H9 (cell line): ENCODE data around the gene MRPL16. TPM values are rescaled to one million over a fixed set of nuclear protein-coding genes. Genes with fewer than 3 reads are reported as not detected.

Experiments
- DNase-seq: peaks from one replicate; pipeline ENCODE4 v3.0.0-alpha.2; 2017
- H2AFZ ChIP-seq: one replicate; pipeline ENCODE4 v1.6.1; 2013; ENCODE audit warnings: mild to moderate bottlenecking, low read length, control low read depth, moderate library complexity
- H2AK5ac ChIP-seq: 2 replicates; pipeline ENCODE4 v1.6.1; 2013; ENCODE audit warnings: low read length, control low read depth, mixed read lengths; ENCODE audit not compliant: insufficient read length
- H2BK120ac ChIP-seq: one replicate; pipeline ENCODE4 v1.6.1; 2013; ENCODE audit warnings: low read depth, mild to moderate bottlenecking, low read length, control low read depth, inconsistent platforms; ENCODE audit not compliant: poor library complexity, severe bottlenecking
- H2BK12ac ChIP-seq: 2 replicates; pipeline ENCODE4 v1.6.1; 2013; ENCODE audit warnings: low read length, control low read depth, mixed read lengths, low read depth; ENCODE audit not compliant: insufficient read length
- H2BK15ac ChIP-seq: 2 replicates; pipeline ENCODE4 v1.6.1; 2013; ENCODE audit warnings: low read depth, low read length, control low read depth
- H2BK20ac ChIP-seq: one replicate; pipeline ENCODE4 v1.6.1; 2013; ENCODE audit warnings: low read depth, mild to moderate bottlenecking, low read length, control low read depth, inconsistent platforms; ENCODE audit not compliant: poor library complexity, severe bottlenecking
- H2BK5ac ChIP-seq: 2 replicates; pipeline ENCODE4 v1.6.1; 2013; ENCODE audit warnings: low read length, control low read depth, mixed read lengths; ENCODE audit not compliant: insufficient read length
- H3K14ac ChIP-seq: 2 replicates; pipeline ENCODE4 v1.6.1; 2013; ENCODE audit warnings: low read length, control low read depth; ENCODE audit not compliant: insufficient read depth
- H3K18ac ChIP-seq: 2 replicates; pipeline ENCODE4 v1.6.1; 2013; ENCODE audit warnings: low read depth, mild to moderate bottlenecking, mixed read lengths, low read length, control low read depth; ENCODE audit not compliant: insufficient read length
- H3K23ac ChIP-seq: 2 replicates; pipeline ENCODE4 v1.6.1; 2013; ENCODE audit warnings: low read length, control low read depth, mixed read lengths, low read depth; ENCODE audit not compliant: insufficient read length
- H3K23me2 ChIP-seq: 2 replicates; pipeline ENCODE4 v1.6.1; 2013; ENCODE audit warnings: low read depth, mild to moderate bottlenecking, mixed read lengths, low read length, control low read depth; ENCODE audit not compliant: insufficient read length, poor library complexity, severe bottlenecking
- H3K27ac ChIP-seq: 2 replicates; pipeline ENCODE4 v1.5.1; 2013; ENCODE audit warnings: low read length, control low read depth, mixed read lengths, low read depth; ENCODE audit not compliant: insufficient read length
- H3K27me3 ChIP-seq: 2 replicates; pipeline ENCODE4 v1.6.1; 2013; ENCODE audit warnings: low read length, control low read depth, inconsistent platforms; ENCODE audit not compliant: insufficient read depth
- H3K4ac ChIP-seq: 2 replicates; pipeline ENCODE4 v1.6.1; 2013; ENCODE audit warnings: low read depth, mild to moderate bottlenecking, control low read depth, inconsistent platforms, low read length, moderate library complexity
- H3K4me1 ChIP-seq: 2 replicates; pipeline ENCODE4 v1.6.1; 2013; ENCODE audit warnings: low read length, control low read depth, inconsistent platforms; ENCODE audit not compliant: insufficient read depth
- H3K4me2 ChIP-seq: 2 replicates; pipeline ENCODE4 v1.6.1; 2013; ENCODE audit warnings: low read length, control low read depth, mixed read lengths; ENCODE audit not compliant: insufficient read length, insufficient read depth
- H3K56ac ChIP-seq: 2 replicates; pipeline ENCODE4 v1.6.1; 2013; ENCODE audit warnings: low read depth, mild to moderate bottlenecking, mixed read lengths, low read length, control low read depth; ENCODE audit not compliant: insufficient read length
- H3K79me1 ChIP-seq: 2 replicates; pipeline ENCODE4 v1.6.1; 2013; ENCODE audit warnings: low read depth, mild to moderate bottlenecking, moderate library complexity, low read length, control low read depth, inconsistent platforms; ENCODE audit not compliant: insufficient read depth, poor library complexity, severe bottlenecking
- H3K79me2 ChIP-seq: 2 replicates; pipeline ENCODE4 v1.6.1; 2013; ENCODE audit warnings: low read length, control low read depth, inconsistent platforms; ENCODE audit not compliant: insufficient read depth
- H3K9ac ChIP-seq: 2 replicates; pipeline ENCODE4 v1.6.1; 2013; ENCODE audit warnings: low read length, control low read depth, mixed read lengths; ENCODE audit not compliant: insufficient read length; ENCODE audit errors: extremely low read depth
- H3K9me3 ChIP-seq: one replicate; pipeline ENCODE4 v1.6.1; 2013; ENCODE audit warnings: low read depth, low read length, inconsistent platforms; ENCODE audit not compliant: control insufficient read depth
- H3T11ph ChIP-seq: one replicate; pipeline ENCODE4 v1.6.1; 2013; ENCODE audit warnings: mild to moderate bottlenecking, low read length, control low read depth, inconsistent platforms
- H4K20me1 ChIP-seq: one replicate; pipeline ENCODE4 v1.6.1; 2013; ENCODE audit not compliant: control insufficient read depth, insufficient read length, insufficient read depth
- H4K5ac ChIP-seq: 2 replicates; pipeline ENCODE4 v1.6.1; 2013; ENCODE audit warnings: low read depth, mild to moderate bottlenecking, mixed read lengths, low read length, control low read depth; ENCODE audit not compliant: insufficient read length
- H4K8ac ChIP-seq: replicated peaks from 2 replicates; pipeline ENCODE4 v1.6.1; 2013; ENCODE audit warnings: low read length, control low read depth, mixed read lengths, low read depth; ENCODE audit not compliant: insufficient read length
- H4K91ac ChIP-seq: 2 replicates; pipeline ENCODE4 v1.6.1; 2013; ENCODE audit warnings: low read depth, mild to moderate bottlenecking, moderate library complexity, mixed read lengths, low read length, control low read depth; ENCODE audit not compliant: insufficient read length
- H3K27ac Mint-ChIP-seq, 3 experiments: 2 replicates in 2 of 3; 3 replicates in 1 of 3; pipeline ENCODE4 v1.8.0; 2020 to 2021; ENCODE audit warnings: mixed read lengths in 3 of 3, mild to moderate bottlenecking in 1 of 3, moderate library complexity in 1 of 3
- H3K27me3 Mint-ChIP-seq: 2 replicates; pipeline ENCODE4 v1.8.0; 2021; ENCODE audit warnings: low read depth, mild to moderate bottlenecking, moderate library complexity, mixed read lengths
- H3K36me3 Mint-ChIP-seq, 3 experiments: 2 replicates in 2 of 3; 3 replicates in 1 of 3; pipeline ENCODE4 v1.8.0; 2020 to 2021; ENCODE audit warnings: low read depth in 3 of 3, mixed read lengths in 3 of 3; ENCODE audit not compliant: insufficient read depth in 1 of 3
- H3K4me1 Mint-ChIP-seq, 2 experiments: 2 replicates each; pipeline ENCODE4 v1.8.0; 2020; ENCODE audit warnings: mixed read lengths in 2 of 2
- H3K4me3 Mint-ChIP-seq, 2 experiments: 2 replicates in 1 of 2; 3 replicates in 1 of 2; pipeline ENCODE4 v1.8.0; 2020 to 2021; ENCODE audit warnings: mild to moderate bottlenecking in 2 of 2, mixed read lengths in 2 of 2, moderate library complexity in 1 of 2
- H3K9me3 Mint-ChIP-seq, 2 experiments: 2 replicates in 1 of 2; 3 replicates in 1 of 2; pipeline ENCODE4 v1.8.0; 2020; ENCODE audit warnings: mild to moderate bottlenecking in 2 of 2, mixed read lengths in 2 of 2, moderate library complexity in 1 of 2
- WGBS: extraction: QIAGEN DNeasy Blood & Tissue Kit; methylation state at CpG from one replicate; pipeline ENCODE4 v1.1.7; 2013; ENCODE audit warnings: missing lambda C conversion rate, low lambda C conversion rate, mixed read lengths; ENCODE audit not compliant: insufficient read length; ENCODE audit errors: extremely low coverage; 5-methylcytosine and 5-hydroxymethylcytosine counted together
- total RNA-seq: library from RNA; stranded (reverse); gene quantifications from 2 replicates; pipeline ENCODE4 v1.2.1, GENCODE V29; 2021
- TF ChIP-seq, protein P1 (sequence below): fragments of 200-600 bp; sonication (generic); conservative IDR thresholded peaks from 3 replicates; pipeline ENCODE4 v1.8.0; 2021; ENCODE audit warnings: antibody characterized with exemption, mild to moderate bottlenecking

The MRPL16 gene
- total RNA-seq, 1 experiment from 2014 or later = 87.1 TPM

DNA sequence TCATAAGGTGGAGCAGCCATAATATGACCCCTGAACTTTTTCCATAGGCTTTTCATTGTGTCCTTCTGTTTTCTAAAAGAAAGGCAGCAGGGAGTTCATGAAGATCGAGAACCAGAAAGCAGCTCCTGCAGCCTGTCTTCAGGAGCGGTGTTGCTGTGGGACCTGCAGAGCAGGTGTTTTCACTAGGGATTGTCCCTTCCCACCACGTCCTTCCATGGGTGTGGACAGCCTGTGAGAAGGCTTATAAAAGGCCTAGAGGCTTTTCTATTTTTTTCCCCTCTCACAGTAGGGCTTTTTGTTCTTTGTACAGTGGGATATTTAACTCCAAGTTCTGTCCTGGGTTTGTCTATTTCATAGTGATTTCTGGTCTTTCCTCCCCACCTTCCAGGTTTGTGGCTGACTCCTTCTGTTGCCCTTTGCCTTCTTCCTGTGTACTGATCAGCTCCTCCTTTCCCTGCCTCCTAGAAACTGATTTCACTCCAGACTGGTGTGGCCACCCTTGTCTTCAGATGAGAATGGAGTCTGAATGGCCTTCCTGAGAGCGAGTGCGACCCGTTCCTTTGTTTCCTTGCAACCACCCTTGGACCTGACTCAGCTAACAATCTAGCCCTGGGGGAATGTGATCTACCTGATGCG is 10.1 kb downstream of the MRPL16 start:
- WGBS = no CpG with 5 or more reads among the region's 7 CpGs
- peaks cover 5 to 44% (median 43%) of the 10 kb centered on the region in 3 experiments; a peak in 5 of 7 replicates for H3K36me3 Mint-ChIP-seq
- TF ChIP-seq, protein P1, sequence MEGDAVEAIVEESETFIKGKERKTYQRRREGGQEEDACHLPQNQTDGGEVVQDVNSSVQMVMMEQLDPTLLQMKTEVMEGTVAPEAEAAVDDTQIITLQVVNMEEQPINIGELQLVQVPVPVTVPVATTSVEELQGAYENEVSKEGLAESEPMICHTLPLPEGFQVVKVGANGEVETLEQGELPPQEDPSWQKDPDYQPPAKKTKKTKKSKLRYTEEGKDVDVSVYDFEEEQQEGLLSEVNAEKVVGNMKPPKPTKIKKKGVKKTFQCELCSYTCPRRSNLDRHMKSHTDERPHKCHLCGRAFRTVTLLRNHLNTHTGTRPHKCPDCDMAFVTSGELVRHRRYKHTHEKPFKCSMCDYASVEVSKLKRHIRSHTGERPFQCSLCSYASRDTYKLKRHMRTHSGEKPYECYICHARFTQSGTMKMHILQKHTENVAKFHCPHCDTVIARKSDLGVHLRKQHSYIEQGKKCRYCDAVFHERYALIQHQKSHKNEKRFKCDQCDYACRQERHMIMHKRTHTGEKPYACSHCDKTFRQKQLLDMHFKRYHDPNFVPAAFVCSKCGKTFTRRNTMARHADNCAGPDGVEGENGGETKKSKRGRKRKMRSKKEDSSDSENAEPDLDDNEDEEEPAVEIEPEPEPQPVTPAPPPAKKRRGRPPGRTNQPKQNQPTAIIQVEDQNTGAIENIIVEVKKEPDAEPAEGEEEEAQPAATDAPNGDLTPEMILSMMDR = no peak

More for the DNA sequence above, 10.1 kb downstream of the MRPL16 start:
- no peak overlapping the region for H3K4me2 ChIP-seq
- H3K79me2 ChIP-seq = no peaks in the 10 kb centered on the region
- H2AK5ac ChIP-seq = no peak overlapping the region
- H3K79me1 ChIP-seq = no peaks in the 10 kb centered on the region
- no peak overlapping the region for H2BK15ac ChIP-seq
- no peak overlapping the region for H2BK120ac ChIP-seq
- H3K27ac ChIP-seq = no peak overlapping the region
- H4K20me1 ChIP-seq = no peaks in the 10 kb centered on the region
- no peak overlapping the region for H4K5ac ChIP-seq
- no peaks in the 10 kb centered on the region for H3K27me3 Mint-ChIP-seq
- no peak overlapping the region for H2BK5ac ChIP-seq
- peak overlapping the region in 2 of 3 experiments; percentile 37 to 51; a peak in 3 of 7 replicates for H3K27ac Mint-ChIP-seq
- no peak overlapping the region for H2AFZ ChIP-seq
- H2BK12ac ChIP-seq = no peak overlapping the region
- H3T11ph ChIP-seq = no peak overlapping the region
- no peak overlapping the region for H4K91ac ChIP-seq
- no peaks in the 10 kb centered on the region for H3K23me2 ChIP-seq
- no peaks in the 10 kb centered on the region for H3K4me1 ChIP-seq
- H3K9me3 Mint-ChIP-seq = no peaks in the 10 kb centered on the region
- no peak for DNase-seq
- no peak overlapping the region for H3K56ac ChIP-seq
- H3K9ac ChIP-seq = no peak overlapping the region
- no peak overlapping the region for H3K23ac ChIP-seq
- no peaks in the 10 kb centered on the region for H3K27me3 ChIP-seq
- H3K4me3 Mint-ChIP-seq = no peak overlapping the region
- no peak overlapping the region for H2BK20ac ChIP-seq
- H3K9me3 ChIP-seq = no peaks in the 10 kb centered on the region
- no peak overlapping the region for H3K14ac ChIP-seq
- peaks cover 4 to 9% of the 10 kb centered on the region in 2 experiments; a peak in 3 of 4 replicates for H3K4me1 Mint-ChIP-seq
- no peak overlapping the region for H3K4ac ChIP-seq
- no peak overlapping the region for H3K18ac ChIP-seq
- H4K8ac ChIP-seq = no peak overlapping the region
